Adipose tissue (tissue), 3 donors: ENCODE data around the gene CLEC10A. TPM values are rescaled to one million over a fixed set of nuclear protein-coding genes. Genes with fewer than 3 reads are reported as not detected.

Experiments
- H3K27ac ChIP-seq: one replicate; pipeline ENCODE4 v1.5.1; 2013; ENCODE audit warnings: low read depth, low read length
- WGBS, 3 donors: extraction: QIAGEN DNeasy Blood & Tissue Kit; methylation state at CpG; one replicate each; pipeline ENCODE4 v1.1.7; 2013; 5-methylcytosine and 5-hydroxymethylcytosine counted together
- polyA plus RNA-seq, 3 donors: library from polyadenylated mRNA; stranded (reverse); fragments of 200-250 nt; gene quantifications; one replicate each; pipeline ENCODE4 v1.2.3, GENCODE V29; 2013
- donor health status: healthy with polysubstance abuse.
- donor health status: Bipolar disorder and iron deficiency.
- donor health status: healthy.

CLEC10A gene
- polyA plus RNA-seq, 3 donors = 1.3 to 16.1 (median 8.8) TPM

DNA sequence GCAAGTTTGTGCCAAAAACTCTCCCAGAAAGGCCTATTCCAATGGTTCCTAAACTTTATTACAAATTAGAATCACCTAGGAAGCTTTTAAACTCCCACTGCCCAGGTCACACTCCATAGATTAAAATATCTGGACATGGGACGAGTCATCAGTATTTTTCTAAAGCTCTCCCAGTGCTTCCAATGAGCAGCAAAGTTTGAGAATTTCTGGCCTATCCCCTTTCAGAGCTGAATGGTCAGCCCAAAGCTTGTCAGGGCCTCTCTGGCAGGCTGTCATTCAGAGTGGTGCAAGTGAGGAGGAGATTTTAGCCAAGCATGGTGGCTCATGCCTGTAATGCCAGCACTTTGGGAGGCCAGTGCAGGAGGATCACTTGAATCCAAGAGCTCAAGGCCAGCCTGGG is 54.8 kb downstream of the CLEC10A start:
- 78 to 88% (median 78%) methylated on average over 1 of the region's 1 CpG for WGBS, 3 donors
- no peak overlapping the region for H3K27ac ChIP-seq

Other genes starting within 250 kb of the CLEC10A start
- not detected for gene TEKT1, start 248.5 kb downstream of the CLEC10A start, polyA plus RNA-seq
- gene ALOX12, start 84.2 kb downstream of the CLEC10A start, polyA plus RNA-seq = under 1 TPM in 1 of 3 donors, not detected in 2; 0.13 TPM
- gene RNASEK, start 67.6 kb downstream of the CLEC10A start, polyA plus RNA-seq = 100 to 1,000 TPM; 133 to 384 (median 349) TPM
- gene BCL6B, start 57.2 kb downstream of the CLEC10A start, polyA plus RNA-seq = 10 to 100 TPM in 2 of 3 donors, 1 to 10 TPM in 1; 3.1 to 23.0 (median 16.6) TPM
- 1 to 10 TPM in 2 of 3 donors, under 1 TPM in 1; 0.89 to 2.4 (median 1.8) TPM for gene SLC16A13, start 44.2 kb downstream of the CLEC10A start, polyA plus RNA-seq
- gene SLC16A11, start 36.2 kb downstream of the CLEC10A start, polyA plus RNA-seq = 1 to 10 TPM; 2.2 to 9.7 (median 2.5) TPM
- 1 to 10 TPM in 2 of 3 donors, under 1 TPM in 1; 0.37 to 4.3 (median 1.9) TPM for gene ASGR2, start 34.6 kb upstream of the CLEC10A start, polyA plus RNA-seq
- gene ASGR1, start 99.1 kb upstream of the CLEC10A start, polyA plus RNA-seq = 1 to 10 TPM; 1.0 to 3.4 (median 2.5) TPM
- gene DLG4, start 139.6 kb upstream of the CLEC10A start, polyA plus RNA-seq = 10 to 100 TPM in 1 of 3 donors, 1 to 10 TPM in 2; 3.3 to 26.3 (median 5.5) TPM
- gene ACADVL, start 139.7 kb upstream of the CLEC10A start, polyA plus RNA-seq = 100 to 1,000 TPM; 563 to 988 (median 674) TPM
- gene DVL2, start 154.3 kb upstream of the CLEC10A start, polyA plus RNA-seq = 10 to 100 TPM in 2 of 3 donors, 1 to 10 TPM in 1; 9.9 to 31.3 (median 17.2) TPM
- 10 to 100 TPM; 11.5 to 29.4 (median 24.4) TPM for gene PHF23, start 159.2 kb upstream of the CLEC10A start, polyA plus RNA-seq
- 1,000 to 10,000 TPM in 1 of 3 donors, 100 to 1,000 TPM in 2; 485 to 1,093 (median 668) TPM for gene GABARAP, start 162.2 kb upstream of the CLEC10A start, polyA plus RNA-seq
- gene CTDNEP1, start 171.5 kb upstream of the CLEC10A start, polyA plus RNA-seq = 10 to 100 TPM; 53.1 to 94.1 (median 91.8) TPM
- 10 to 100 TPM; 19.0 to 64.1 (median 40.3) TPM for gene ELP5, start 172.0 kb upstream of the CLEC10A start, polyA plus RNA-seq
- 10 to 100 TPM in 1 of 3 donors, 1 to 10 TPM in 2; 4.8 to 88.9 (median 6.7) TPM for gene CLDN7, start 182.2 kb upstream of the CLEC10A start, polyA plus RNA-seq
- 10 to 100 TPM; 10.2 to 41.8 (median 31.4) TPM for gene SLC2A4, start 201.5 kb upstream of the CLEC10A start, polyA plus RNA-seq
- 1 to 10 TPM in 2 of 3 donors, under 1 TPM in 1; 0.95 to 6.0 (median 2.2) TPM for gene YBX2, start 214.4 kb upstream of the CLEC10A start, polyA plus RNA-seq
- 100 to 1,000 TPM; 204 to 587 (median 428) TPM for gene EIF5A, start 227.4 kb upstream of the CLEC10A start, polyA plus RNA-seq
- gene GPS2, start 235.1 kb upstream of the CLEC10A start, polyA plus RNA-seq = 10 to 100 TPM; 40.1 to 55.5 (median 47.5) TPM
- gene NEURL4, start 249.1 kb upstream of the CLEC10A start, polyA plus RNA-seq = 10 to 100 TPM; 11.8 to 25.2 (median 17.9) TPM